ENCODE results near the gene FBRS. TPM values are rescaled to one million over a fixed set of nuclear protein-coding genes. Genes with fewer than 3 reads are reported as not detected.

The FBRS gene
- total and polyA plus RNA-seq, 10 of the 15 experiments (the other 5 are each of a cell fraction or from before 2014, with no cell fraction given), result 0.45 to 87.6 (median 14.6) TPM

GRCh38 chr16:30650369-30651123 lies 7.7 kb upstream of the FBRS start, which contains the start of gene PRR14 (continued):
- no peak for TF ChIP-seq REST (IDR thresholded peaks at IDR 0.05; ENCODE audit: low read depth, low read length)
- TF ChIP-seq MTA3 (IDR thresholded peaks at IDR 0.05; ENCODE audit: borderline replicate concordance, low read length), result no peak
- no peak for TF ChIP-seq ZNF217 (IDR thresholded peaks at IDR 0.05)
- TF ChIP-seq PAX8 (IDR thresholded peaks at IDR 0.05), result no peak
- TF ChIP-seq KLF5 (IDR thresholded peaks at IDR 0.05; ENCODE audit: partially characterized antibody), result no peak
- TF ChIP-seq RAD21 (IDR thresholded peaks at IDR 0.05; ENCODE audit: insufficient read depth, low read depth, low read length), result no peak
- TF ChIP-seq E2F8 (IDR thresholded peaks at IDR 0.05; ENCODE audit: low read depth, partially characterized antibody), result peak; percentile 40
- TF ChIP-seq CBX3 (IDR thresholded peaks at IDR 0.05; ENCODE audit: borderline replicate concordance, low read depth), result no peak
- TF ChIP-seq PBX3 (IDR thresholded peaks at IDR 0.05; ENCODE audit: insufficient replicate concordance, low read depth, low read length), result peak; percentile 3
- 0 out of 2 replicates have a peak, but pooled peaks have one; percentile 45 for TF ChIP-seq SIN3A (IDR thresholded peaks at IDR 0.05; ENCODE audit: low read depth, low read length)
- TF ChIP-seq CTCF (IDR thresholded peaks at IDR 0.05 in 2 of 3, conservative IDR thresholded peaks at IDR 0.05 in 1 of 3; ENCODE audit: control insufficient read depth in 2 of 3, extremely low read depth in 1 of 3, insufficient read depth in 1 of 3, low read depth in 3 of 3, low read length in 3 of 3), result peak in 1 of 3 experiments; percentile 6; a peak in 1 of 6 replicates
- TF ChIP-seq BMI1 (IDR thresholded peaks at IDR 0.05; ENCODE audit: borderline replicate concordance), result no peak
- no peak for TF ChIP-seq NFIC (IDR thresholded peaks at IDR 0.05; ENCODE audit: low read depth, low read length)
- TF ChIP-seq E2F4 (IDR thresholded peaks at IDR 0.05; ENCODE audit: low read depth, low read length), result peak; percentile 49; the same call in 1 of the 2 replicates
- peak; percentile 57; the same call in 1 of the 2 replicates for TF ChIP-seq TAF1 (IDR thresholded peaks at IDR 0.05; ENCODE audit: borderline replicate concordance, low read depth, low read length)
- no peak for TF ChIP-seq POLR2AphosphoS2 (IDR thresholded peaks at IDR 0.05; ENCODE audit: low read depth, low read length)
- TF ChIP-seq NFXL1 (IDR thresholded peaks at IDR 0.05; ENCODE audit: borderline replicate concordance), result no peak
- TF ChIP-seq KAT2A (conservative IDR thresholded peaks at IDR 0.05; ENCODE audit: control insufficient read depth, low read depth, low read length), result no peak
